ENCODE results near the gene MBLAC1. TPM values are rescaled to one million over a fixed set of nuclear protein-coding genes. Genes with fewer than 3 reads are reported as not detected.

Gene MBLAC1, protein sequence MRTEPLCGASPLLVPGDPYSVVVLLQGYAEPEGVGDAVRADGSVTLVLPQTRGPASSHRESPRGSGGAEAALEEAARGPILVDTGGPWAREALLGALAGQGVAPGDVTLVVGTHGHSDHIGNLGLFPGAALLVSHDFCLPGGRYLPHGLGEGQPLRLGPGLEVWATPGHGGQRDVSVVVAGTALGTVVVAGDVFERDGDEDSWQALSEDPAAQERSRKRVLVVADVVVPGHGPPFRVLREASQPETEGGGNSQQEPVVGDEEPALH
- 1 to 10 TPM; 5.6 to 7.5 TPM for total RNA-seq

DNA sequence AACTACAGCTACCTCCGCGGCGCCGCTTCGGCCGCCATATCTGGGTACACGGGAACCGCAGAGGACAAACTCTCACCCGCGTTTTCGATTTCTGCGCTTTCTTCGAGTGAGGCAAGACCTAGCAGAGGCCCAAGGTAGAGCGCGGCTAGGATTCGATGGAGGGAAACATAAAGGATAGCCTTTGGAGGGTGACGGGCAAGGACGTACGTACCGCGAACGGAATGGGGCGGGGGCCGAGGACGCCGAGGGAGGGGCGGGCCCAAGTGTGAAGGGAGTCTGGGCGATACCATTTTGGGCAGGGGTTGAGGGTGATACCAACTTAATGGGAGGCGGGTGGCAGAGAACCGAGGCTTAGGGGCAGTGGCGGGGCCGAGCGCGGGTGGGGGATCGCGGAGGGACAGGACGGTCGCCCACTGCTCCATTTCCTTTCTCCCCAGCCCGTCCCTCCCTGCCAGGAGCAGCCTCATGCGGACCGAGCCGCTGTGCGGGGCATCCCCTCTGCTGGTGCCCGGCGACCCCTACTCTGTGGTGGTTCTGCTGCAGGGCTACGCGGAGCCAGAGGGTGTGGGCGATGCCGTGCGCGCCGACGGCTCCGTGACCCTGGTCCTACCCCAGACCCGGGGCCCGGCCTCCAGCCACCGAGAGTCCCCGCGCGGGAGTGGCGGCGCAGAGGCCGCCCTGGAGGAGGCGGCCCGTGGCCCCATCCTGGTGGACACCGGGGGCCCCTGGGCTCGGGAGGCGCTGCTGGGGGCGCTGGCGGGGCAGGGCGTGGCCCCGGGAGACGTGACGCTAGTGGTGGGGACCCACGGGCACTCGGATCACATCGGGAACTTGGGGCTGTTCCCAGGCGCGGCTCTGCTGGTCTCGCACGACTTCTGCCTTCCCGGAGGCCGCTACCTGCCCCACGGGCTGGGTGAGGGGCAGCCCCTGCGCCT is at the start of gene MBLAC1:
Gene MBLAC1 (plus strand): TSS at position 37 of the 935 bp plus-strand sequence. CDS start 429 bp downstream, at position 466.
- H3K4me1 Mint-ChIP-seq: peaks cover 41% of the 10 kb centered on the region
- CTCF ChIA-PET: interaction anchor here (0.9 to 6.9 kb wide), 10 partner anchors 11 to 133 kb away, joined by 3 to 60 read pairs (median 4); partner anchors contain the start of genes AP4M1, MCM7 and ZKSCAN1
- peaks cover 13% of the 10 kb centered on the region for H3K36me3 Mint-ChIP-seq
- no peaks in the 10 kb centered on the region for H3K9me3 Mint-ChIP-seq (ENCODE audit: low read depth)
- H3K4me3 Mint-ChIP-seq: peak within 1 kb of the TSS; percentile 89
- no peaks in the 10 kb centered on the region for H3K27me3 Mint-ChIP-seq
- DNase-seq (peak; percentile 94), ATAC-seq (peak; percentile 79)
- peak within 1 kb of the TSS; percentile 98 for H3K27ac Mint-ChIP-seq

DNA sequence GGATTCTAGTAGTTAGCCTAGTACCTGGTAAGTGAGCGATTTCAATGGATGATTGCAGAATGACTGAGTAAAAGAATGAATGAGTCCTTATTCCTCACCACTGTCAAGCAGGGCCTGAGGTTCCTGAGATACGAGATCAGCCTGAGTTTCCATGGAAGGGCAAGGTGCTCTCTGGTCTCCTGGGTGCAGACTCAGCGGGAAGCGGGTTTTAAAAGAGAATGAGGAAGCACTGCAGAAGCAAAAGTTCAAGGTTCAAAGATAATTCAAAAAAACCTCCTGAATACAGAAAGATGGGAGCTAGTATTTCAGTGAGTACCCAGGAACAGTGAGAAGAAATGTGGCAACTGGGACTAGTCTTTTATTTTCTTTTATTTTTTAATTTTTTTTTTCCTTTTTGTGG is 49.6 kb upstream of the MBLAC1 start:
- Mint-ChIP-seq H3K4me1 (peaks cover 24% of the 10 kb centered on the region), H3K9me3 (ENCODE audit: low read depth) (peaks cover 5% of the 10 kb centered on the region), H3K27ac (no peak overlapping the region), H3K27me3 (no peaks in the 10 kb centered on the region), H3K4me3 (no peak overlapping the region), H3K36me3 (peaks cover 64% of the 10 kb centered on the region)
- CTCF ChIA-PET: interaction anchor here (0.9 kb wide), 1 partner anchor 25 kb away, joined by 3 read pairs; no protein-coding TSS in a partner anchor
- DNase-seq (no peak), ATAC-seq (no peak)

DNA sequence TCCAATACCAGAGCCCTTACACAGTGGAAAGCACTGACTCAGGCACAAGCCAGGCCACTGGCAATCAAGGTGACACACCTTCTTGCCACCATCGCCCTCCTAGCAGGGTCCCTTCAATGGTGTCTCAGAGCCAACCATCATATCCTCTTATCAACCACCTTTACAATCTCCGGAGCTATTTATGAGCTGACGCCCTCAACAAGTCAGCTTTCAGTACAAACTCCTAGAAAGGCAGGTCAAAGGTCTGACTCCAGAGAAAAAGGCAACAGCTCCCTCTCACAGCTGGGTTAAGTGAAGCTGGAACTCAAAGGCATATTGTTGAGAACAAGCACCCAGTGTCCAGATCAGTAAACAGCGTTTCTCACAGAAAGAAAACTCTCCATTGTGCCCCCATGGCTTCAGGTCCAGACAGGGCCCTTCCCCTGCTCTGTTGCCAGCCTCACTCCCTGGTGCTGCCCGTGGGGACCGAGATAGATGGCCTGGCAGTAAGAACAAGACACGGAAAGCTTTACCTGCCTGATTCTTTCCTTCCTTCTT is 47.7 kb upstream of the MBLAC1 start:
- H3K4me3 Mint-ChIP-seq: no peak overlapping the region
- CTCF ChIA-PET: interaction anchor here (1.2 kb wide), 1 partner anchor 99 kb away, joined by 3 read pairs; no protein-coding TSS in a partner anchor
- peaks cover 46% of the 10 kb centered on the region for H3K36me3 Mint-ChIP-seq
- H3K27ac Mint-ChIP-seq: no peak overlapping the region
- peaks cover 32% of the 10 kb centered on the region for H3K4me1 Mint-ChIP-seq
- ATAC-seq: no peak
- H3K27me3 Mint-ChIP-seq: no peaks in the 10 kb centered on the region
- DNase-seq: no peak
- H3K9me3 Mint-ChIP-seq (ENCODE audit: low read depth): no peaks in the 10 kb centered on the region

DNA sequence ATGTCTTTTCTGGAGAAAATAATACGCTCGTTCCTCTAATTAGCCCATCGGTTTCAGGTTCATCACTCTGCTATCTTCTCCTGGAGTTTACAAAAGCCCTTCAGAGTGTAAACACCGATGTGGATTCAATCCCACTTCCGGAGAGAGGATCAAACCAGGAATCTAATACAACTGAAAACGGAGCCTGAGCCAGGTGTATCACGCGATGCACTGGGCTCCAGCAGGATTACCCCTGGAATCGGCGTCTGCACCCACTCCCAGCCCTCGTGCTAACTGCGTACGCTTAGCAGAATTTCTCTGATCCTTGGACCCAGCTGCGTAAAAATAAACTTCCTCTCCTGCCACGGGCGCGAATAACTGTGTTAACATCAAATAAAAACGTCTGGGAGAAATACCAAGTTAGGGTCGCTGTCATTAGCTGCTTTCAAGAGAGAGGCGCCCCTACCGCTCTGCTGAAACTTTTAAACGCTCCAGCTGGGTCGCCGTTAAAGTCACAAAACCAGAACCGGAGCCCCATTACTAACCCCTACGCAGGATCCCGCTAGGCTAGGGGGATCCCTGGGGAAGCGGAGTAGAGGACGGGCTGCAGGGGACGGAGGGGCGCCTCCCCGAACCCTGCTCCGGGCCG is 45.7 kb upstream of the MBLAC1 start:
- ATAC-seq (no peak), DNase-seq (no peak)
- H3K4me1 Mint-ChIP-seq: peaks cover 32% of the 10 kb centered on the region
- H3K27ac Mint-ChIP-seq: peak overlapping the region; percentile 82
- peak overlapping the region; percentile 88 for H3K4me3 Mint-ChIP-seq
- H3K27me3 Mint-ChIP-seq: no peaks in the 10 kb centered on the region
- no peaks in the 10 kb centered on the region for H3K9me3 Mint-ChIP-seq (ENCODE audit: low read depth)
- CTCF ChIA-PET: interaction anchor here (0.6 to 1.3 kb wide), 7 partner anchors 10 to 87 kb away, joined by 3 to 5 read pairs (median 3); partner anchors contain the start of genes AP4M1 and ZSCAN21
- peaks cover 26% of the 10 kb centered on the region for H3K36me3 Mint-ChIP-seq

DNA sequence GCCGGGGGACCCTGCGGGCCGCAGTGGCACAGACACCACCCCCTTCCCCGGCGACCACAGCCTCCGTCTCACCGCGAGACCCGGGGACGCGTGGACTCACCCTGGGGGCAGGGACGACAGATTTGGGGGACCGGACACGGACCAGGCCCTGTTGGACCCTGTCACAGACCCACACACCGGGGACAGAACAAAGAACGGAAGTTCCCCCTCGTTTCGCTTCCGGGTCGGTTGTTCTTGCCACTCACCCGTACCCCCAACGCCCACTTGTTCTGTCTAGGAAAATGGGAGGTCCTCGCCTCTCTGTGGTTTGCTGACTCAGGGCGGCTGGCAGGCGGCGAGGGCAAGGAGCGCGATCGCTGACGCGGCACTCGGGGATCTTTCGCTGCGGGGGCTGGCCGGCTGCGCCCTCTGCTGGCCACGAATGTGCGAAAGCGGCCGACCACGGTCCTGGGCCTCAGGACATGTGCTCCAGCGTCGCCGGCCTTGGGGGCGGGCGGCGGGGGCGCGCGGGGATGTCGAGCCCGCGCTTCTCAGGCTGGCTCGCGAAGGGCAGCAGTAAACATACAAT is 45.1 kb upstream of the MBLAC1 start, which contains the start of gene ZNF3:
Gene ZNF3 (minus strand): TSS at position 189 of the 568 bp plus-strand sequence. CDS start 4,366 bp downstream, outside the sequence.
- Mint-ChIP-seq H3K27ac (peak within 1 kb of the TSS; percentile 87), H3K4me3 (peak within 1 kb of the TSS; percentile 88), H3K36me3 (peaks cover 20% of the 10 kb centered on the region), H3K9me3 (ENCODE audit: low read depth) (no peaks in the 10 kb centered on the region), H3K27me3 (no peaks in the 10 kb centered on the region), H3K4me1 (peaks cover 32% of the 10 kb centered on the region)
- ATAC-seq (peak; percentile 91), DNase-seq (peak; percentile 99)
- CTCF ChIA-PET: interaction anchor here (0.7 to 1.4 kb wide), 20 partner anchors 10 to 695 kb away, joined by 3 to 14 read pairs (median 4); partner anchors contain the start of genes AP4M1, MBLAC1, MCM7 and ZKSCAN1

DNA sequence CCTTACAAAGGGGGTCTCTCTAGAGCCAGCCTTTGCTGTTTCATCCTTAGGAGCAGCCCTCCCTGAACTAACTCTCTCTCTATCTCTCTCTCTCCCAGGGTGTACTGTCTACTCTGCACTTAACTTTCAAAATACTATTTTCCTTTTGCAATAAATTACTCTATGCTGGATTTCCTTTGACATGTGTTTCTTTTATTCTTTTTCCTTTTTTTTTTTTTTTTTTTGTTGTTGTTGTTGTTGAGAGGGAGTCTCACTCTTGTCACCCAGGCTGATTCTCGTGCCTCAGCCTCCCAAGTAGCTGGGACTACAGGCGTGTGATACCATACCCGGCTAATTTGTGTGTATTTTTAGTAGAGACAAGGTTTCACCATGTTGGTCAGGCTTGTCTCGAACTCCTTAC is 43.8 kb upstream of the MBLAC1 start:
- Mint-ChIP-seq H3K9me3 (ENCODE audit: low read depth) (no peaks in the 10 kb centered on the region), H3K27ac (peak overlapping the region; percentile 3), H3K4me1 (peaks cover 35% of the 10 kb centered on the region), H3K36me3 (peaks cover 13% of the 10 kb centered on the region), H3K27me3 (no peaks in the 10 kb centered on the region), H3K4me3 (peak overlapping the region; percentile 88)
- CTCF ChIA-PET: interaction anchor here (0.6 to 2.0 kb wide), 25 partner anchors 8 to 362 kb away, joined by 3 to 14 read pairs (median 4); partner anchors contain the start of genes AP4M1, MBLAC1, MCM7 and ZKSCAN1
- ATAC-seq (no peak), DNase-seq (no peak)

DNA sequence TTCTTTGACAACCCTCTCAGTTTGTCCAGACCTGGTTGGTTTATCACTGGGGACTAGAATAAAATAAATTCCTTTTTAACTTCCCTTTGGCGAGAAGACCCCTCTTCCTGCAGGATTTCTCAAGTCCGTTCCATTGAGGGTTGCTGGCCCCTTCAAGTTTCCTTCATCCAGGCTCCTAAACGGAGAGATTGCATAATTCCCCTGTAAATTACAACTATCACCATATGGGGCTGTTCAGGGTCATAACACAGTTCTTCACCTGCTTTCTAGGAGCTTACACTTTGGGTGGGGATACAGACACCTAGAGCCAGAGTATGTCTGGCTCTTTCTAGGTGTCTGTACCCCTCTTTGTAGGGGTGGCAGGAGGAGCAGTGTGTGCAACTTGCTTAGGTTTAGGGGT is 41.3 kb upstream of the MBLAC1 start:
- peaks cover 38% of the 10 kb centered on the region for H3K4me1 Mint-ChIP-seq
- ATAC-seq (no peak), DNase-seq (no peak)
- H3K9me3 Mint-ChIP-seq (ENCODE audit: low read depth): no peaks in the 10 kb centered on the region
- no peak overlapping the region for H3K4me3 Mint-ChIP-seq
- peaks cover 6% of the 10 kb centered on the region for H3K36me3 Mint-ChIP-seq
- no peak overlapping the region for H3K27ac Mint-ChIP-seq
- CTCF ChIA-PET: no interaction called here
- no peaks in the 10 kb centered on the region for H3K27me3 Mint-ChIP-seq

DNA sequence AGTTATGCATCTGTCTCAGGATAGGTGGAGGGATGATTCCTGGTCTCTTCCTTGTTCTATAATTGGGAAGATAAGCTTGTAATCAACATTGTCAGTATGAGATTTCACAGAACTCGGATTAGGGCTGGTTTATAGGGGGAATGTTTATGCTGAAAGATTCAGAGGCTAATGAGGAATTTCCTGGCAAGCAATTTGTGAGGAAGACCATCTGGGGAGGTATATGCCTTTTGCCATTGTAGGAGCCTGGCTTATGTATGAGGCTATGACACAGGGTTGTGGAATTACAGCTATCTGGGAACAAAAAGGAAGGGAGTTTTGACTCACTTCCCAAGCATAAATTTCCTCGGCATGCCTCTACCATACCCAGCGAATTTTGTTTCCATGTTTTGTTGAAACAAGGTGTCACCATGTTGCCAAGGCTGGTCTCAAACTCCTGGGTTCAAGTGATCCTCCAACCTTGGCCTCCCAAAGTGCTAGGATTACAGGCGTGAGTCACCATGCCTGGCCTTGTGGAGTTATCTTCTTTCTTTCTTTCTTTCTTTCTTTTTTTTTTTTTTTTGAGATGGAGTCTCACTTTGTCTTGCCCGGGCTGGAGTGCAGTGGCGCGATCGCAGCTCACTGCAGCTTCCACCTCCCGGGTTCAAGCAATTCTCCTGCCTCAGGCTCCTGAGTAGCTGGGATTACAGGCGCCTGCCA is 39.6 kb upstream of the MBLAC1 start:
- peaks cover 15% of the 10 kb centered on the region for H3K36me3 Mint-ChIP-seq
- CTCF ChIA-PET: interaction anchor here (1.1 to 3.1 kb wide), 3 partner anchors 14 to 96 kb away, joined by 3 to 18 read pairs (median 4); partner anchors contain the start of genes AP4M1 and MCM7
- DNase-seq: no peak

DNA sequence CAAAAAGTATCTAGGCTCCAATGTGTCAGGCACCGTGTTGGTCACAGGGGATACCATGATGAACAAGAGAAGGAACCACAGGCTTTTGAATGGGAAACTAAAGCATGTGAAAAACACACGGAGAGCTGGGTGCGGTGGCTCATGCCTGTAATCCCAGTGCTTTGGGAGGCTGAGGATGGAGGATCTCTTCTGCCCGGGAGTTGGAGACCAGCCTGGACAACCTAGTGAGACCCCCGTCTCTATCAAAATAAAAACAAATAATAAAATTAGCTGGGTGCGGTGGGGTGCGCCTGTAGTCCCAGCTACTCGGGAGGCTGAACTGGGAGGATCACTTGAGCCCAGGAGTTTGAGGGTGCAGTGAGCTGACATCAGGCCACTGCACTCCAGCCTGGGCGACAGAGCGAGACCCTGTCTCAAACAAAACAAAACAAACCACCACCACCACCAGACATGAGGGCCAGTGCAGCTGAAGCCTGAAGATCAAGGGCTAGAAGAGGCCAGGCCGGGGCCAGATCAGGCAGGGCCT is 38.6 kb upstream of the MBLAC1 start:
- DNase-seq (no peak), ATAC-seq (no peak)
- Mint-ChIP-seq H3K36me3 (peaks cover 25% of the 10 kb centered on the region), H3K4me1 (peaks cover 42% of the 10 kb centered on the region), H3K27me3 (no peaks in the 10 kb centered on the region), H3K27ac (peak overlapping the region; percentile 88), H3K9me3 (ENCODE audit: low read depth) (no peaks in the 10 kb centered on the region), H3K4me3 (peak overlapping the region; percentile 86)
- CTCF ChIA-PET: interaction anchor here (0.7 to 4.7 kb wide), 10 partner anchors 13 to 681 kb away, joined by 3 to 20 read pairs (median 4); partner anchors contain the start of genes AP4M1 and MCM7

More for the DNA sequence above, 39.6 kb upstream of the MBLAC1 start:
- Mint-ChIP-seq H3K27me3 (no peaks in the 10 kb centered on the region), H3K9me3 (ENCODE audit: low read depth) (no peaks in the 10 kb centered on the region), H3K27ac (no peak overlapping the region), H3K4me3 (peak overlapping the region; percentile 20), H3K4me1 (peaks cover 43% of the 10 kb centered on the region)
- no peak for ATAC-seq

DNA sequence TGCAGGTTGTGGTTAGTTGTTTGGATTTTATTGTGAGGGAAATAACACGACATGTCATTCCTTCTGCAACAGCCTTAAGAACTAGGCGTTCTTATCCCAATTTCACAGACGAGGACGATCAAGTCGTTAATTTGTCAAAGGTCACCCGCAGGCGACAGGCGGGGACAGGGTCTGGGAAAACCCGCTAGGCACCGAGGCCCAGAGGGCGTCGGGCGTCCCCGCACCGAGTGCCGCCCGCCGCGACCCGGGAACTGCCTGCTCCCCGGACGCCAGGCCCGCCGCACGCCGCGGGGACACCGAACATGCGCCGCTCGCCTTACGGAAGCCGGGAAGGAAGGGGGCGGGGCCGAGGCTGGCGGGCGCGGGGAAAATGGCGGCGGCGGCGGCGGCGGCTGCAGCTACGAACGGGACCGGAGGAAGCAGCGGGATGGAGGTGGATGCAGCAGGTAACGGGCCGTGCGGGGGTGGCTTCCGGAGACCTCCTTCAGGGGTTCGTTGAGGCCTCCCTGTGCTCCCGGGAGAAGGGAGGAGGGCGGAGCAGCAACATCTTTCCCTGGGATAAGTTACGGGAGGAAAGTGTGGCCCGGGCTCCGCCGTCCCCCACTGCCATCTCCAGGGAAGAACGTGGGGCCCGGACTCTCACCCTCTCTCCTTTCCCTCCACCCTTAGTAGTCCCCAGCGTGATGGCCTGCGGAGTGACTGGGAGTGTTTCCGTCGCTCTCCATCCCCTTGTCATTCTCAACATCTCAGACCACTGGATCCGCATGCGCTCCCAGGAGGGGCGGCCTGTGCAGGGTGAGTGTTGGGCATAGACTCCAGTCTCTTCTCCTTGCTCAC is 37.9 kb upstream of the MBLAC1 start, which contains the start of gene COPS6:
Gene COPS6 (plus strand): TSS at position 349 of the 837 bp plus-strand sequence. CDS start 22 bp downstream, at position 371.
- peak within 1 kb of the TSS; percentile 86 for H3K4me3 Mint-ChIP-seq
- no peaks in the 10 kb centered on the region for H3K9me3 Mint-ChIP-seq (ENCODE audit: low read depth)
- peaks cover 31% of the 10 kb centered on the region for H3K36me3 Mint-ChIP-seq
- peak within 1 kb of the TSS; percentile 88 for H3K27ac Mint-ChIP-seq
- ATAC-seq (peak; percentile 78), DNase-seq (peak; percentile 85)
- CTCF ChIA-PET: interaction anchor here (0.7 to 4.7 kb wide), 10 partner anchors 13 to 682 kb away, joined by 3 to 20 read pairs (median 4); partner anchors contain the start of genes AP4M1 and MCM7
- peaks cover 47% of the 10 kb centered on the region for H3K4me1 Mint-ChIP-seq
- no peaks in the 10 kb centered on the region for H3K27me3 Mint-ChIP-seq

All from activated CD8-positive, alpha-beta memory T cell treated with anti-CD3 and anti-CD28 coated beads, Interleukin-2, amount 10 ng/mL, durations not matched to agents 7 days and 5 days (primary cell).